ENCODE results near the gene OARD1. TPM values are rescaled to one million over a fixed set of nuclear protein-coding genes. Genes with fewer than 3 reads are reported as not detected.
A peak's percentile ranks its signal among the peaks of the same experiment; 100 is the strongest.

OARD1 gene
- total RNA-seq, 4 donors from 2014 or later, result 8.6 to 30.0 (median 16.1) TPM

GRCh38 chr6:41092421-41093140 lies 20.4 kb upstream of the OARD1 start:
- Histone ChIP-seq H3K27ac (no peak overlapping the region), H3K36me3 (peaks cover 14 to 100% (median 41%) of the 10 kb centered on the region in 3 donors), H3K4me3 (no peak overlapping the region), H3K9me3 (no peaks in the 10 kb centered on the region), H3K4me1 (no peaks in the 10 kb centered on the region), H3K27me3 (no peaks in the 10 kb centered on the region)
- intact Hi-C loops (cut with DNase I), result no loop called here
- no peak for DNase-seq
- WGBS, 2 donors, result 88 to 97% methylated on average over 4 of the region's 4 CpGs
- no peak for TF ChIP-seq POLR2A (IDR thresholded peaks at IDR 0.05)
- peak in 1 of 6 experiments; percentile 34 for TF ChIP-seq CTCF (IDR thresholded peaks at IDR 0.05)

GRCh38 chr6:41090841-41091761 lies 18.9 kb upstream of the OARD1 start:
- WGBS, 2 donors, result 80 to 100% methylated on average over 1 of the region's 1 CpG
- Histone ChIP-seq H3K27ac (no peak overlapping the region), H3K9me3 (no peaks in the 10 kb centered on the region), H3K27me3 (no peaks in the 10 kb centered on the region), H3K36me3 (peaks cover 7 to 98% (median 35%) of the 10 kb centered on the region in 3 donors), H3K4me1 (no peaks in the 10 kb centered on the region), H3K4me3 (no peak overlapping the region)
- DNase-seq, result no peak
- no peak for TF ChIP-seq CTCF (IDR thresholded peaks at IDR 0.05)
- no peak for TF ChIP-seq POLR2A (IDR thresholded peaks at IDR 0.05)
- intact Hi-C loops (cut with DNase I), result no loop called here

DNA sequence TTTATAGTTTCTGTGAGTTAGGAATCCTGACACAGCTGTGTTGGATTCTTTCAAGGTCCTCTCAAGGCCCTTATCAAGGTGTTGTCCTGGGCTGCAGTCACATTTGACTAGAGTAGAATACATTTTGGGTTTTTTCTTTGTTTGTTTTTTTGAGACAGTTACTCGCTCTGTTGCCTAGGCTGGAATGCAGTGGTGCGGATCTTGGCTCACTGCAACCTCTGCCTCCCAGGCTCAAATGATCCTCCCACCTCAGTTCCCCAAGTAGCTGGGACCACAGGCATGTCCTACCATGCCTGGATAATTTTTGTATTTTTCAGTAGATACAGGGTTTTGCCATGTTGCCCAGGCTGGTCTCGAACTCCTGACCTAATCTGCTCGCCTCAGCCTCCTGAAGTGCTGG lies 16.3 kb upstream of the OARD1 start:
- Histone ChIP-seq H3K9me3 (no peaks in the 10 kb centered on the region), H3K4me3 (no peak overlapping the region), H3K4me1 (no peaks in the 10 kb centered on the region), H3K27me3 (no peaks in the 10 kb centered on the region), H3K27ac (no peak overlapping the region), H3K36me3 (peaks cover 3 to 98% (median 24%) of the 10 kb centered on the region in 3 donors)
- no peak for DNase-seq
- intact Hi-C loops (cut with DNase I), result no loop called here
- WGBS, 2 donors, result 79 to 84% methylated on average over 4 of the region's 4 CpGs
- TF ChIP-seq POLR2A (IDR thresholded peaks at IDR 0.05), result no peak

DNA sequence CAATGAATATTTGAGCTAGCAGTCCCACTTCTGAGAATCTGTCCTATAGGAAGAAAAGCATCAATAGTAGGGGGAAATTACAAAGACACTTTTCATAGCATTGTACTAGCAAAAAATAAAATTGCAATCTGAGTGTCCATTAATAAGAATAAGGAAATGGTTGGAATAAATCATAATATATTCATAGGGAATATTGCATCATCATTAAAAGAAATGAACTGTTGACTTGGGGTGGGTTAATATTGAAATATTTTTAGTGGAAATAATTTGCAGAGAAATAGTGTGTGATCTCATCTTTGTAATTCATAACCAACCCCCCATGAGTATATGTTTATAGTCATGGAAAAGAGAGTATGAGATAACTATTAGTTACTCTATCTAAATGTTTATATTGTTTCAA lies 13.0 kb upstream of the OARD1 start:
- Histone ChIP-seq H3K4me3 (no peak overlapping the region), H3K27ac (no peak overlapping the region), H3K9me3 (no peaks in the 10 kb centered on the region), H3K36me3 (peaks cover 3 to 91% (median 8%) of the 10 kb centered on the region in 3 donors), H3K4me1 (no peaks in the 10 kb centered on the region), H3K27me3 (no peaks in the 10 kb centered on the region)
- intact Hi-C loops (cut with DNase I), result no loop called here
- DNase-seq, result no peak
- TF ChIP-seq POLR2A (IDR thresholded peaks at IDR 0.05) (no peak), CTCF (IDR thresholded peaks at IDR 0.05) (no peak)

DNA sequence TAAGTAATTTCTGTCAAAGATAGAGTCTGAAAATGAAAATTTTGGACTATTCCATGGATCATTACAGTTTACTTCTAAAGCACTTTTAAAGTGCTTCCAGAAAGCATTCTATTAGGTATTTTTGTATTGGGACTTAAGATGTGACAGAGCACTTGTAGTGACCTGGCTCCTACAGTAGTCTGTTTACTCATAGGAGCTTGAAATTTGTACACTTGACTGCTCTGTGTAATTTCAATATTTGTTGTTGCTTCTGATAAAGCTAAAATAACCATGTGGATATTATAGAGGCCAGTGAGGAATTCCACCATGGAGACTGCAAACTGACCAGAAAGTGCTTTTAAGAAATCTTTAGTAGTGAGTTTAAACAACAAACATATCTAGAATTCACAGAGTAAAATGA lies 10.9 kb upstream of the OARD1 start:
- H3K36me3 ChIP-seq, result peaks cover 0 to 86% (median 3%) of the 10 kb centered on the region in 3 donors
- H3K9me3 ChIP-seq, result no peaks in the 10 kb centered on the region
- no peaks in the 10 kb centered on the region for H3K4me1 ChIP-seq
- TF ChIP-seq CTCF (IDR thresholded peaks at IDR 0.05), result no peak
- no peak for TF ChIP-seq POLR2A (IDR thresholded peaks at IDR 0.05)
- no peaks in the 10 kb centered on the region for H3K27me3 ChIP-seq
- intact Hi-C loops (cut with DNase I), result no loop called here
- DNase-seq, result no peak
- no peak overlapping the region for H3K27ac ChIP-seq
- no peak overlapping the region for H3K4me3 ChIP-seq

Measured in esophagus squamous epithelium (tissue), 5 donors.